Measurements from ENCODE around the gene TBC1D24.
A peak's percentile ranks its signal among the peaks of the same experiment; 100 is the strongest.

TBC1D24 gene

DNA sequence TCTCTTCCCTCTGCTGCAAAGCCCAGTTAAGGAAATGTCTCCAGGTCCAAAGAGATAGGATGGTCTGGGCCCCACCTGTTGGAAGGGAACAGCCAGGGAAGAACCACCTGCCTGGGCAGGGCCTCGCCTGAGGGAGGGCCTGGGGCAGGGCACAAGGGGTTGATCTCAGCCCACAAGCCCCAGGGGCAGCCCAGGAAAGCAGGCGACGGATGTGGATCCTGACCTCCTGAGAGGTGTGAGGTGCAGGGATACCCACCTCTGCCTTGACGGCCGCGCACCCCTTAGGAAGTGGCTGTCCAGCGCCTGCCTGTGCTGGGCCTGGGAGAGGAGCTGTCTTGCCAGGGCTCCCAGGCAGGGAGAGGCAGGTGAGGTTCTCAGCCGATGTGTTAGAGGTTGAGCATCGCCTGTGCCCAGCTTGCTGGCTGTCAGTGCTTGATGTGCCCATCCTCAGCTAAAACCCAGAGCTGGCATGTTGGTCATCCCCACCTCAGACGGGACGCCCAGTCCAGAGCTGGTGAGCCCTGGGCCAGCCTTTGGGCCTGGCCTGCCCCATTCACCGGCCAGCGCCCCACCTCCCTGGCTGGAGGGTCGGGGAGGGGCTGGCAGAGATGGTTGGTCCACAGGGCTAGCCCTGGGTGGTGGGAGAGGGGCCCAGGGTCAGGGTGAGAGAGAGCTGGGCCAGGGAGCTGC lies 55.8 kb downstream of the TBC1D24 start:
- Histone ChIP-seq H4K91ac (ENCODE audit: low read depth, low read length) (peak overlapping the region; percentile 9), H3K9ac (ENCODE audit: low read length) (no peak overlapping the region), H2AK5ac (ENCODE audit: low read length) (no peak overlapping the region), H3K27me3 (ENCODE audit: insufficient read depth, low read length) (no peaks in the 10 kb centered on the region), H2BK120ac (ENCODE audit: insufficient read depth, low read length, poor library complexity) (no peak overlapping the region), H2BK5ac (ENCODE audit: low read depth, low read length, poor library complexity) (no peak overlapping the region), H4K12ac (ENCODE audit: low read depth, low read length) (no peak overlapping the region), H3K27ac (ENCODE audit: low read depth, low read length) (no peak overlapping the region), H3K18ac (ENCODE audit: low read length) (no peak overlapping the region), H3K23ac (ENCODE audit: low read length) (no peak overlapping the region), H4K8ac (ENCODE audit: low read depth, low read length) (no peak overlapping the region), H3K4me3 (ENCODE audit: low read depth, low read length) (no peak overlapping the region), H3K14ac (ENCODE audit: low read length) (no peak overlapping the region), H3K79me2 (ENCODE audit: control insufficient read depth, insufficient read depth, low read length, poor library complexity) (peaks cover 3% of the 10 kb centered on the region), H3K36me3 (ENCODE audit: control insufficient read depth in 1 of 2, insufficient read depth in 2 of 2, low read length in 2 of 2) (peaks cover 47 to 49% of the 10 kb centered on the region in 2 experiments), H2AFZ (ENCODE audit: insufficient read depth, low read length, poor library complexity) (no peak overlapping the region), H3K4ac (ENCODE audit: low read depth, low read length) (no peak overlapping the region), H2BK12ac (ENCODE audit: low read length) (no peak overlapping the region), H3K9me3 (ENCODE audit: insufficient read depth, low read depth, low read length) (no peaks in the 10 kb centered on the region), H3K79me1 (ENCODE audit: low read length) (peaks cover 12% of the 10 kb centered on the region), H3K4me1 (ENCODE audit: control insufficient read depth in 1 of 2, insufficient read depth in 2 of 2, low read length in 2 of 2) (peaks cover 5 to 10% of the 10 kb centered on the region in 2 experiments), H3K4me2 (ENCODE audit: low read length) (no peak overlapping the region)
- WGBS (ENCODE audit: extremely low coverage, insufficient coverage, insufficient read length) = no CpG with 5 or more reads among the region's 14 CpGs
- no peak for DNase-seq

DNA sequence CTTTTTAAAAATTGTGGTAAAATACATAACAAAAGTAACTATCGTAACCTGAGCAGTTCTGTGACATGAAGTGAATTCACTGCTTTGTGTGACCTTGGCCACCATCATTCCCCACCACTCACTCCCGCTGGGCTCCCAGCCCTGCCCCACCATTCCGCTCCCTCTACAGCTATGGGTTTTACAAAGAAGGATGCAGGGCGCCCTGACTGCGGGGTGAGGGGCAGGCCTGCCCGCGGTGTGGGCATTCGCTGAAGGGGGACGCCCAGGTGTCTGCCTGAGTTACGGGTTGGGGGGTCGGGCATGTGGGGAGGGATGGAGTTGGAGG lies 56.4 kb downstream of the TBC1D24 start, which contains the start of gene CEMP1:
Gene CEMP1, minus strand, starts transcription at position 38 of the 325 bp plus-strand sequence. CDS start 335 bp downstream, outside the sequence.
- Histone ChIP-seq H2BK120ac (ENCODE audit: insufficient read depth, low read length, poor library complexity) (no peak within 1 kb of the TSS), H3K4ac (ENCODE audit: low read depth, low read length) (peak within 1 kb of the TSS; percentile 22), H2BK5ac (ENCODE audit: low read depth, low read length, poor library complexity) (peak within 1 kb of the TSS; percentile 15), H2BK12ac (ENCODE audit: low read length) (peak within 1 kb of the TSS; percentile 10), H3K9me3 (ENCODE audit: insufficient read depth, low read depth, low read length) (peaks cover 4% of the 10 kb centered on the region), H4K91ac (ENCODE audit: low read depth, low read length) (peak within 1 kb of the TSS; percentile 50), H3K27me3 (ENCODE audit: insufficient read depth, low read length) (no peaks in the 10 kb centered on the region), H3K4me3 (ENCODE audit: low read depth, low read length) (peak within 1 kb of the TSS; percentile 68), H3K79me1 (ENCODE audit: low read length) (peaks cover 12% of the 10 kb centered on the region), H3K9ac (ENCODE audit: low read length) (peak within 1 kb of the TSS; percentile 81), H3K18ac (ENCODE audit: low read length) (peak within 1 kb of the TSS; percentile 27), H3K27ac (ENCODE audit: low read depth, low read length) (peak within 1 kb of the TSS; percentile 24), H3K36me3 (ENCODE audit: control insufficient read depth in 1 of 2, insufficient read depth in 2 of 2, low read length in 2 of 2) (peaks cover 42 to 43% of the 10 kb centered on the region in 2 experiments), H3K4me1 (ENCODE audit: control insufficient read depth in 1 of 2, insufficient read depth in 2 of 2, low read length in 2 of 2) (peaks cover 9 to 15% of the 10 kb centered on the region in 2 experiments), H3K14ac (ENCODE audit: low read length) (peak within 1 kb of the TSS; percentile 71), H3K4me2 (ENCODE audit: low read length) (peak within 1 kb of the TSS; percentile 96), H3K23ac (ENCODE audit: low read length) (no peak within 1 kb of the TSS), H4K8ac (ENCODE audit: low read depth, low read length) (peak within 1 kb of the TSS; percentile 77), H2AFZ (ENCODE audit: insufficient read depth, low read length, poor library complexity) (peak within 1 kb of the TSS; percentile 57), H3K79me2 (ENCODE audit: control insufficient read depth, insufficient read depth, low read length, poor library complexity) (peaks cover 3% of the 10 kb centered on the region), H4K12ac (ENCODE audit: low read depth, low read length) (peak within 1 kb of the TSS; percentile 70), H2AK5ac (ENCODE audit: low read length) (peak within 1 kb of the TSS; percentile 45)
- WGBS (ENCODE audit: extremely low coverage, insufficient coverage, insufficient read length) = no CpG with 5 or more reads among the region's 11 CpGs
- no peak for DNase-seq

GRCh38 chr16:2531696-2532493 lies 57.0 kb downstream of the TBC1D24 start:
- H4K8ac ChIP-seq (ENCODE audit: low read depth, low read length) = peak overlapping the region; percentile 77
- H2AFZ ChIP-seq (ENCODE audit: insufficient read depth, low read length, poor library complexity) = peak overlapping the region; percentile 57
- peak overlapping the region; percentile 50 for H4K91ac ChIP-seq (ENCODE audit: low read depth, low read length)
- H3K79me2 ChIP-seq (ENCODE audit: control insufficient read depth, insufficient read depth, low read length, poor library complexity) = peaks cover 3% of the 10 kb centered on the region
- H3K18ac ChIP-seq (ENCODE audit: low read length) = peak overlapping the region; percentile 60
- H3K14ac ChIP-seq (ENCODE audit: low read length) = peak overlapping the region; percentile 71
- DNase-seq = peak; percentile 99
- H3K9ac ChIP-seq (ENCODE audit: low read length) = peak overlapping the region; percentile 81
- WGBS (ENCODE audit: extremely low coverage, insufficient coverage, insufficient read length) = no CpG with 5 or more reads among the region's 84 CpGs
- peak overlapping the region; percentile 15 for H2BK5ac ChIP-seq (ENCODE audit: low read depth, low read length, poor library complexity)
- peak overlapping the region; percentile 45 for H2AK5ac ChIP-seq (ENCODE audit: low read length)
- peaks cover 36 to 41% of the 10 kb centered on the region in 2 experiments for H3K36me3 ChIP-seq (ENCODE audit: control insufficient read depth in 1 of 2, insufficient read depth in 2 of 2, low read length in 2 of 2)
- H3K4me3 ChIP-seq (ENCODE audit: low read depth, low read length) = peak overlapping the region; percentile 68
- peak overlapping the region; percentile 96 for H3K4me2 ChIP-seq (ENCODE audit: low read length)
- no peak overlapping the region for H3K23ac ChIP-seq (ENCODE audit: low read length)
- peak overlapping the region; percentile 10 for H2BK12ac ChIP-seq (ENCODE audit: low read length)
- H2BK120ac ChIP-seq (ENCODE audit: insufficient read depth, low read length, poor library complexity) = peak overlapping the region; percentile 13
- H4K12ac ChIP-seq (ENCODE audit: low read depth, low read length) = peak overlapping the region; percentile 70
- H3K9me3 ChIP-seq (ENCODE audit: insufficient read depth, low read depth, low read length) = peaks cover 4% of the 10 kb centered on the region
- peak overlapping the region; percentile 22 for H3K4ac ChIP-seq (ENCODE audit: low read depth, low read length)
- H3K79me1 ChIP-seq (ENCODE audit: low read length) = peaks cover 12% of the 10 kb centered on the region
- H3K27me3 ChIP-seq (ENCODE audit: insufficient read depth, low read length) = no peaks in the 10 kb centered on the region
- H3K4me1 ChIP-seq (ENCODE audit: control insufficient read depth in 1 of 2, insufficient read depth in 2 of 2, low read length in 2 of 2) = peaks cover 10 to 17% of the 10 kb centered on the region in 2 experiments
- peak overlapping the region; percentile 24 for H3K27ac ChIP-seq (ENCODE audit: low read depth, low read length)

DNA sequence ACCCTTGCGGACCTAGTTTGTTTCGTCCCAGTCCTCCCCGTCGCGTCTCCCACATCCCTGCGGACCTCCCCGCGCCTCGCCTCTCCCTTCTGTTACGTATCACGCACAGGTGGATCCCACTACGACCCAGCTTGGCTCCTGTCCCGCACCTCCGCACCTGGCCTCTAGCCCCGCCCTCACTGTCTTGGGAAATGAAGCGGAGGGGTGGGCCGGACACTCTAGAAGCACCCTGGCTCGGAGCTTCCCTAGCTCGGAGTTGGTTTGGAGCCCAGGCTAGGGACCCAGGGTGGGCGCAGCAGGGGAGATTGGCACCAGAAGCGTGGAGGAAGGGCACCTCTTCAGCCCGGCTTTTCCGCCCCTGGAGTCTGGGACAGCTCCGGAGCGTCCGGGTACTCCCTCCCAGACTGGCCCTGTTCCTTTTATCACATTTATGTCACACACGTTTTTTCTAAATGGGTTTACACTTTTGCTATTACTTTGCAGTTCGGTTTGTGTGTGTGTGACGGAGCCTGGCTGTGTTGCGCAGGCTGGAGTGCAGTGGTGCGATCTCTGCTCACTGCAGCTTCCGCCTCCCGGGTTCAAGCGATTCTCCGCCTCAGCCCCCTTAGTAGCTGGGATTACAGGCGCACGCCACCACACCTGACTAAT lies 57.7 kb downstream of the TBC1D24 start:
- Histone ChIP-seq H4K12ac (ENCODE audit: low read depth, low read length) (peak overlapping the region; percentile 49), H3K4me1 (ENCODE audit: control insufficient read depth in 1 of 2, insufficient read depth in 2 of 2, low read length in 2 of 2) (peaks cover 12 to 18% of the 10 kb centered on the region in 2 experiments), H4K91ac (ENCODE audit: low read depth, low read length) (peak overlapping the region; percentile 50), H2BK5ac (ENCODE audit: low read depth, low read length, poor library complexity) (peak overlapping the region; percentile 10), H3K79me2 (ENCODE audit: control insufficient read depth, insufficient read depth, low read length, poor library complexity) (peaks cover 3% of the 10 kb centered on the region), H3K18ac (ENCODE audit: low read length) (peak overlapping the region; percentile 60), H3K4me2 (ENCODE audit: low read length) (peak overlapping the region; percentile 73), H2BK12ac (ENCODE audit: low read length) (no peak overlapping the region), H2AFZ (ENCODE audit: insufficient read depth, low read length, poor library complexity) (peak overlapping the region; percentile 19), H2BK120ac (ENCODE audit: insufficient read depth, low read length, poor library complexity) (peak overlapping the region; percentile 13), H3K9ac (ENCODE audit: low read length) (peak overlapping the region; percentile 70), H3K27me3 (ENCODE audit: insufficient read depth, low read length) (no peaks in the 10 kb centered on the region), H4K8ac (ENCODE audit: low read depth, low read length) (peak overlapping the region; percentile 68), H3K4me3 (ENCODE audit: low read depth, low read length) (peak overlapping the region; percentile 68), H3K14ac (ENCODE audit: low read length) (peak overlapping the region; percentile 43), H2AK5ac (ENCODE audit: low read length) (peak overlapping the region; percentile 11), H3K9me3 (ENCODE audit: insufficient read depth, low read depth, low read length) (peaks cover 4% of the 10 kb centered on the region), H3K27ac (ENCODE audit: low read depth, low read length) (no peak overlapping the region), H3K79me1 (ENCODE audit: low read length) (peaks cover 12% of the 10 kb centered on the region), H3K23ac (ENCODE audit: low read length) (no peak overlapping the region), H3K4ac (ENCODE audit: low read depth, low read length) (no peak overlapping the region), H3K36me3 (ENCODE audit: control insufficient read depth in 1 of 2, insufficient read depth in 2 of 2, low read length in 2 of 2) (peaks cover 29 to 33% of the 10 kb centered on the region in 2 experiments)
- no CpG with 5 or more reads among the region's 37 CpGs for WGBS (ENCODE audit: extremely low coverage, insufficient coverage, insufficient read length)
- peak; percentile 72 to 84 for DNase-seq

Data from trophoblast cell (in vitro differentiated cells and primary cell).